Anterior cingulate cortex (tissue), 58 donors: ENCODE results near the gene FAM118B.
"Not testable (repeated sequence)": the region's sequence is repeated elsewhere in the genome, so short reads cannot be mapped to it uniquely, and the experiment has no call there.

Source experiments
- DNase-seq, 58 donors: peaks; one replicate each; lab custom pipeline; 2025; lab: John Stamatoyannopoulos, UW

The FAM118B gene

GRCh38 chr11:126305699-126306098, 94.1 kb downstream of the FAM118B start:
- no peak for DNase-seq

- DNase-seq, result peak in 9 of 58 donors; percentile 5 to 27 (median 17)
Measured at GRCh38 chr11:126307706-126308105, 96.1 kb downstream of the FAM118B start.

- DNase-seq, result peak in 2 of 58 donors; percentile 36 to 63
Measured at GRCh38 chr11:126308271-126308671, 96.7 kb downstream of the FAM118B start.

- DNase-seq, result not testable (repeated sequence)
Measured at GRCh38 chr11:126308771-126309170, 97.2 kb downstream of the FAM118B start.

- DNase-seq, result peak in 55 of 58 donors; percentile 7 to 83 (median 52)
Measured at GRCh38 chr11:126310200-126310991, 98.8 kb downstream of the FAM118B start.

- no peak for DNase-seq
Measured at GRCh38 chr11:126310992-126311310, 99.4 kb downstream of the FAM118B start.

- DNase-seq, result no peak
Measured at GRCh38 chr11:126311401-126312291, 100.1 kb downstream of the FAM118B start.
